ENCODE measurements around the gene GMPR2.
"Not testable (repeated sequence)": the region's sequence is repeated elsewhere in the genome, so short reads cannot be mapped to it uniquely, and the experiment has no call there.

The GMPR2 gene

GRCh38 chr14:24232645-24233537, at the start of gene GMPR2:
GMPR2 (plus strand) TSS chr14:24232929; CDS start chr14:24233254, 325 bp downstream.
- no peak for DNase-seq

- no peak for DNase-seq
Measured at GRCh38 chr14:24183014-24183481, 49.7 kb upstream of the GMPR2 start.

GRCh38 chr14:24184104-24184970, 48.4 kb upstream of the GMPR2 start:
- no peak for DNase-seq

GRCh38 chr14:24185026-24185425, 47.7 kb upstream of the GMPR2 start:
- no peak for DNase-seq

- DNase-seq, result no peak
Measured at GRCh38 chr14:24185741-24186140, 47.0 kb upstream of the GMPR2 start.

GRCh38 chr14:24186831-24187538, 45.7 kb upstream of the GMPR2 start:
- no peak for DNase-seq

- no peak for DNase-seq
Measured at GRCh38 chr14:24187539-24187915, 45.2 kb upstream of the GMPR2 start.

GRCh38 chr14:24188251-24189058, 44.3 kb upstream of the GMPR2 start, which contains the start of gene IPO4:
IPO4 (minus strand) TSS chr14:24188816; CDS start chr14:24188787, 29 bp downstream.
- peak; percentile 97 for DNase-seq

GRCh38 chr14:24189059-24189375, 43.7 kb upstream of the GMPR2 start:
- DNase-seq, result no peak

- DNase-seq, result no peak
Measured at GRCh38 chr14:24189460-24189859, 43.3 kb upstream of the GMPR2 start.

- no peak for DNase-seq
Measured at GRCh38 chr14:24190416-24190815, 42.3 kb upstream of the GMPR2 start.

- no peak for DNase-seq
Measured at GRCh38 chr14:24192933-24193332, 39.8 kb upstream of the GMPR2 start.

- DNase-seq, result no peak
Measured at GRCh38 chr14:24194186-24194872, 38.4 kb upstream of the GMPR2 start.

GRCh38 chr14:24194873-24195185, 37.9 kb upstream of the GMPR2 start:
- no peak for DNase-seq

- DNase-seq, result peak; percentile 84
Measured at GRCh38 chr14:24195186-24196070, 37.3 kb upstream of the GMPR2 start, which contains the start of gene TM9SF1. TM9SF1 (minus strand) TSS chr14:24195441; CDS start chr14:24195019, 422 bp downstream.

GRCh38 chr14:24196071-24197055, 36.4 kb upstream of the GMPR2 start:
- peak; percentile 13 for DNase-seq

- DNase-seq, result no peak
Measured at GRCh38 chr14:24197056-24197450, 35.7 kb upstream of the GMPR2 start.

- no peak for DNase-seq
Measured at GRCh38 chr14:24198814-24199524, 33.8 kb upstream of the GMPR2 start.

GRCh38 chr14:24202538-24202937, 30.2 kb upstream of the GMPR2 start:
- DNase-seq, result not testable (repeated sequence)
